NOMO-1 (cell line): ENCODE results near the gene HMCN2.

Experiments used
- DNase-seq, 2 experiments: peaks; one replicate each; lab custom pipeline; 2025; ENCODE audit not compliant: unreplicated experiment in 2 of 2; lab: John Stamatoyannopoulos, UW

HMCN2 gene

DNA sequence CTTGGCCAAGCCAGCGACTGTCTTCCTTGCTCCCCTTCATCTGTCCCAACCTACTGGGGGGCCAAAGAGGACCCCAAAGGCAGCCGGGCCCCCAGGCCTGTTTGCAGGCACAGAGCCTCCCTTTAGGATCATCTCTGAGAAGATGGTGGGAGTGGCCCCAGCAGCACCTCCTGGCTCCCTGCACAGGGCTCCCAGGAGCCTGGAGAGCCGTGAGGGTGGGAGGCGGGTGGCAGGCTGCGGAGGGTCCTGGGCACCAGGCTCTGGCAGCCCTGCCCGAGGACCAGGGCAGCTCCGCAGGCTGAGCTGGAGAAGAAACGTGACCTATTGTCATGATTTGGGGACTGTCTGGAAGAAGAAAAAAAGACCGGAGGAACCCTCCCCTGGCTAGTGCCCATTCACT, 212.6 kb downstream of the HMCN2 start:
- DNase-seq: no peak

- no peak for DNase-seq
Observed at GRCh38 chr9:130478736-130479575, 213.4 kb downstream of the HMCN2 start.

- DNase-seq: no peak
Observed at GRCh38 chr9:130479587-130479986, 214.0 kb downstream of the HMCN2 start.

DNA sequence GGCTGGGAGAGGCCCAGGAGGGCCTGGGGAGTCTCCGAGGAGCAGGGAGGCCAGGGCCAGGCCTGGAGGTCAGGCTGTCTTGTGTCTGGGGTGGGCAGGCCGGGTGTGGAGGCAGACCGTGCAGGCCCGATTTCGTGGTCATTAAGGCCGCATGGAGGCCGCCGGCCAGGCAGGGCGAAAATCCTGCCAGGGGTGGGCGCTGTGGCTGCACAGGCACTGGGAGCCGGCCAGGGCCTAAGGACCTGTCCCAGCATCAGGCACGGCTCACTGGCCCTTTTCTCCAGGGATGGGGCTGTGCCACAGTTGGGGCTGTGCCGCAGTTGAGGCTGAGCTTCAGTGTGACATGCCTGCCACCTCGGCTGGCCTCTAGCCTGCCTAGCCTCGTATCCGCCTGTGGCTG, 215.1 kb downstream of the HMCN2 start:
- DNase-seq: no peak

- DNase-seq: no peak
Observed at GRCh38 chr9:130482463-130482862, 216.9 kb downstream of the HMCN2 start.

- no peak for DNase-seq
Observed at GRCh38 chr9:130483371-130483971, 217.9 kb downstream of the HMCN2 start.
